SU-DHL-6 (cell line): ENCODE data around the gene INVS.
"Not testable (repeated sequence)": the region's sequence is repeated elsewhere in the genome, so short reads cannot be mapped to it uniquely, and the experiment has no call there.

Experiments
- H2AFZ ChIP-seq: fragments of 200-600 bp; sonication (generic); 2 replicates; pipeline ENCODE4 v1.6.1; 2014; ENCODE audit warnings: low read depth, mild to moderate bottlenecking, moderate library complexity, mixed read lengths, antibody characterized with exemption, low read length; ENCODE audit not compliant: severe bottlenecking
- H3F3A ChIP-seq: fragments of 200-600 bp; shearing (Covaris generic); 2 replicates; pipeline ENCODE4 v1.6.0; 2016; ENCODE audit warnings: antibody characterized with exemption, mild to moderate bottlenecking; ENCODE audit not compliant: insufficient read depth
- H3K27ac ChIP-seq: fragments of 200-600 bp; sonication (generic); 2 replicates; pipeline ENCODE4 v1.5.1; 2016; ENCODE audit warnings: low read depth, mild to moderate bottlenecking, low read length, moderate library complexity, mixed read lengths
- H3K27me3 ChIP-seq: fragments of 200-600 bp; sonication (generic), shearing (Covaris generic); 2 replicates; pipeline ENCODE4 v1.6.0; 2014; ENCODE audit warnings: mild to moderate bottlenecking, low read length
- H3K36me3 ChIP-seq: fragments of 200-600 bp; sonication (generic); 2 replicates; pipeline ENCODE4 v1.6.1; 2014; ENCODE audit warnings: mild to moderate bottlenecking, low read length, mixed read lengths
- H3K4me2 ChIP-seq: fragments of 300-600, 200-600 bp; shearing (Covaris generic), sonication (generic); 2 replicates; pipeline ENCODE4 v1.6.0; 2014; ENCODE audit warnings: low read length, low read depth, mild to moderate bottlenecking; ENCODE audit not compliant: poor library complexity, severe bottlenecking
- H3K4me3 ChIP-seq: fragments of 200-600 bp; sonication (generic); 2 replicates; pipeline ENCODE4 v1.5.1; 2014; ENCODE audit warnings: antibody characterized with exemption, low read length, mild to moderate bottlenecking, mixed read lengths; ENCODE audit not compliant: insufficient read depth, poor library complexity, severe bottlenecking
- H3K79me2 ChIP-seq: fragments of 200-600 bp; sonication (generic); 2 replicates; pipeline ENCODE4 v1.6.1; 2014; ENCODE audit warnings: mild to moderate bottlenecking, low read length, moderate library complexity; ENCODE audit not compliant: insufficient read depth
- H3K9ac ChIP-seq: fragments of 200-600 bp; sonication (generic); 2 replicates; pipeline ENCODE4 v1.7.0; 2014; ENCODE audit warnings: mild to moderate bottlenecking, low read length
- H3K9me2 ChIP-seq: fragments of 200-600 bp; sonication (generic); replicated peaks from 2 replicates; pipeline ENCODE4 v1.6.1; 2014; ENCODE audit warnings: low read length; ENCODE audit not compliant: insufficient read depth
- H3K9me3 ChIP-seq: fragments of 200-600 bp; sonication (generic); 2 replicates; pipeline ENCODE4 v1.6.1; 2014; ENCODE audit warnings: low read length, mixed read lengths; ENCODE audit not compliant: insufficient read depth
- H4K20me1 ChIP-seq: fragments of 200-600 bp; sonication (generic); 2 replicates; pipeline ENCODE4 v1.6.1; 2014; ENCODE audit warnings: low read depth, mild to moderate bottlenecking, antibody characterized with exemption, low read length, moderate library complexity, mixed read lengths
- EZH2phosphoT487 ChIP-seq: fragments of 200-600 bp; sonication (generic), shearing (Covaris generic); conservative IDR thresholded peaks from 2 replicates; pipeline ENCODE4 v1.6.1; 2018; ENCODE audit warnings: mild to moderate bottlenecking, antibody characterized with exemption, low read length, moderate library complexity, mixed read lengths
- TF ChIP-seq, protein P1 (sequence below): fragments of 200-600 bp; sonication (generic); IDR thresholded peaks from one replicate; pipeline ENCODE4 v1.5.1; 2017; ENCODE audit warnings: antibody characterized with exemption, mild to moderate bottlenecking, low read length, moderate library complexity; ENCODE audit not compliant: insufficient read depth, poor library complexity, severe bottlenecking

The INVS gene

DNA sequence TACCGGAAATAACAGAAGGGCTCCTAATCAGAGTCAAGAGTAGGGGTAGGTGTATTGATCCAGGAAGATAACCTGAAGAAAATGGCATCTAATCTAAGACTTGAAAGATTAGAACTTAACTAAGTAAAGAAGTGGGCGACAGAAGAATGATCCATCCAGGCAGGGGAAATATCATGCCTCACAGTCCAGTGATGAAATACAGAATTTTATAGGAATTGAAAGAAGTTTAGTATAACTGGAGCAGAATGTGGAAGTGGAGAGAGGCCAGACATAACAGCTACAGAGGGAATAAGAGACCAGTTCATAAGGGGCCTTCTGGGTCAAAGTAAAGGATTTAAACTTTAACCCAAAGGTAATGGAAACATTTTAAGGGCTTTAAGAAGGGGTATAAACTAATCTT is 42.5 kb upstream of the INVS start:
- H3K4me3 ChIP-seq: no peak overlapping the region
- no peak overlapping the region for H3K27ac ChIP-seq
- no peaks in the 10 kb centered on the region for H3K27me3 ChIP-seq
- no peaks in the 10 kb centered on the region for H3K9me2 ChIP-seq
- no peak overlapping the region for H2AFZ ChIP-seq
- no peak overlapping the region for H3K9ac ChIP-seq
- H3K36me3 ChIP-seq: peaks cover 31% of the 10 kb centered on the region
- TF ChIP-seq, protein P1, sequence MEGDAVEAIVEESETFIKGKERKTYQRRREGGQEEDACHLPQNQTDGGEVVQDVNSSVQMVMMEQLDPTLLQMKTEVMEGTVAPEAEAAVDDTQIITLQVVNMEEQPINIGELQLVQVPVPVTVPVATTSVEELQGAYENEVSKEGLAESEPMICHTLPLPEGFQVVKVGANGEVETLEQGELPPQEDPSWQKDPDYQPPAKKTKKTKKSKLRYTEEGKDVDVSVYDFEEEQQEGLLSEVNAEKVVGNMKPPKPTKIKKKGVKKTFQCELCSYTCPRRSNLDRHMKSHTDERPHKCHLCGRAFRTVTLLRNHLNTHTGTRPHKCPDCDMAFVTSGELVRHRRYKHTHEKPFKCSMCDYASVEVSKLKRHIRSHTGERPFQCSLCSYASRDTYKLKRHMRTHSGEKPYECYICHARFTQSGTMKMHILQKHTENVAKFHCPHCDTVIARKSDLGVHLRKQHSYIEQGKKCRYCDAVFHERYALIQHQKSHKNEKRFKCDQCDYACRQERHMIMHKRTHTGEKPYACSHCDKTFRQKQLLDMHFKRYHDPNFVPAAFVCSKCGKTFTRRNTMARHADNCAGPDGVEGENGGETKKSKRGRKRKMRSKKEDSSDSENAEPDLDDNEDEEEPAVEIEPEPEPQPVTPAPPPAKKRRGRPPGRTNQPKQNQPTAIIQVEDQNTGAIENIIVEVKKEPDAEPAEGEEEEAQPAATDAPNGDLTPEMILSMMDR: no peak
- no peak for TF ChIP-seq EZH2phosphoT487
- no peak overlapping the region for H3K4me2 ChIP-seq
- peaks cover 42% of the 10 kb centered on the region for H3K79me2 ChIP-seq
- peaks cover 39% of the 10 kb centered on the region for H3F3A ChIP-seq
- H3K9me3 ChIP-seq: no peaks in the 10 kb centered on the region
- no peaks in the 10 kb centered on the region for H4K20me1 ChIP-seq

DNA sequence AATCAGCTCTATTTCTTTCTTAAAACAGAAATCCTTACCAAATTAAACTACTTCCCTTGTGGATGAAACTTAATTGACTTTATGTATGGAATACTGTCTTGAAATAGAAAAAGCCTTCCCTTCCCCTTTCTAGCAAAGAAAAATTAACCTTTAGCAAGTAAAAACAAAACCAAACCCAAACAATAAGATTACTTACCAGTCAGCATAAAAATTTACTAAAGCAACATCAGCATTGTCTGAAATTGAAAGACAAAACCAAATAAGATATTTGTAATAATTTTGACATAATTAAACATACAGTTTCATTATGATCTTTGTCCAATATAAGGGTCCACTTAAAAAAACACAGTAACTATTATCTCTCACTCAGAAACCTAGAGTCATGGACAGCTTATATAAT is 41.4 kb upstream of the INVS start:
- Histone ChIP-seq H3K9me3 (no peaks in the 10 kb centered on the region), H3F3A (peaks cover 30% of the 10 kb centered on the region), H3K9me2 (no peaks in the 10 kb centered on the region), H3K4me2 (no peak overlapping the region), H3K9ac (no peak overlapping the region), H3K27me3 (no peaks in the 10 kb centered on the region), H3K4me3 (no peak overlapping the region), H4K20me1 (no peaks in the 10 kb centered on the region), H3K27ac (peak overlapping the region; percentile 89), H3K79me2 (peaks cover 51% of the 10 kb centered on the region), H3K36me3 (peaks cover 27% of the 10 kb centered on the region), H2AFZ (no peak overlapping the region)
- TF ChIP-seq, protein P1: no peak
- no peak for TF ChIP-seq EZH2phosphoT487

DNA sequence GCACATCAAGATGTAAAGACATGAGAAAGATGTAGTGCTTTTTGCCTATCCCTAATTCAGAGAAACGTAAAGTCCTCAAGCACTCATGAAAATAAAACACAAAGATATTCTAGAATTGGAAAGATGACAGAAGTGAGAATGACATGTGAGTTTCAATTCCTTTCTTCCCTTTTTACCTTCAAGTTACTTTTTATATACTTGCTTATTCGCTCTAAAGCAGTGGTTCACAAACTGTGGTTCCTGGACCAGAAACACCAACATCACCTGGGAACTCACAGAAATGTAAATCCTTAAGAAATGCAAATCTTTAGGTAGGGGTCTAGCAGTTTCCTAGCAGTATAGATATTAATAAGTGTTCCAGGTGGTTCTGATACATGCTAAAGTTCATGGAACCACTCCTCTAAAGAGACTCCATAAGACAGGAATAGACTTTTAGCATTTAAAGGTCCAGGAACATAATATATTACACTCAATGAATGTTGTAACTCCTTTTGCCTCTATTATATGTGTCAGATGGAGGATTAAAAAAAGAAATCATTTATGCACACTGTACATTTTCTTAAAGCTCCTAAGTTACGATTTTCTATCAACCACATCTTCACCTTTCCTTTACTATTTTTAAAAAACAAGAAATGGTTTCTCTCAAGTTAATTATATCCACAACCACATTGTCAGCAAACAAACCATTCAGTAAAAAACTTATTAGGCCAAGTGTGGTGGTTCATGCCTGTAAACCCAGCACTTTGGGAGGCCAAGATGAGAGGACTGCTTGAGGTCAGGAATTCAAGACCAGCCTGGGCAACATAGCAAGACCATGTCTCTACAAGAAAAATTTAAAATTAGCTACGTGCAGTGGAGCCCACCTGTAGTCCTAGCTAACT is 40.1 kb upstream of the INVS start:
- H3K27me3 ChIP-seq: no peaks in the 10 kb centered on the region
- TF ChIP-seq, protein P1: no peak
- TF ChIP-seq EZH2phosphoT487: no peak
- H4K20me1 ChIP-seq: no peaks in the 10 kb centered on the region
- H3K4me2 ChIP-seq: peak overlapping the region; percentile 49
- H3K9ac ChIP-seq: peak overlapping the region; percentile 23; the same call in 1 of the 2 replicates
- H2AFZ ChIP-seq: no peak overlapping the region
- peak overlapping the region; percentile 22 for H3K4me3 ChIP-seq
- H3F3A ChIP-seq: peaks cover 29% of the 10 kb centered on the region
- peaks cover 27% of the 10 kb centered on the region for H3K36me3 ChIP-seq
- H3K79me2 ChIP-seq: peaks cover 58% of the 10 kb centered on the region
- H3K9me3 ChIP-seq: no peaks in the 10 kb centered on the region
- H3K27ac ChIP-seq: peak overlapping the region; percentile 89
- H3K9me2 ChIP-seq: no peaks in the 10 kb centered on the region

DNA sequence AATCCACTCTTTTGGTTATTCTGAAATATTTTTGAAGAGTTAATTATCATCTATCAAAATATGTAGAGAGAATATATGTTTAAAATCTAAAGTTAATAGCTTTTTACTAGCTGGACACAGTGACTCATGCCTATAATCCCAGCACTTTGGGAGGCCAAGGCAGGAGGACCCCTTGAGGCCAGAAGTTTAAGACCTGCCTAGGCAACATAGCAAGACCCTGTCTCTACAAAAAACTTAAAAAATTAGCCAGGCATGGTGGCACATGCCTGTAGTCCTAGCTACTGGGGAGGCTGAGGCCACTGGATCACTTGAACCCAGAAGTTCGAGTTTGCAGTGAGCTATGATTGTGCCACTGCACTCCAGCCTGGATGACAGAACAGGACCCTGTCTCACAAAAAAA is 36.4 kb upstream of the INVS start:
- not testable (repeated sequence) for H3K9ac ChIP-seq, H3K27me3 ChIP-seq, H3K4me3 ChIP-seq, H2AFZ ChIP-seq, H3K9me2 ChIP-seq, H3K9me3 ChIP-seq, H3K27ac ChIP-seq, H3K4me2 ChIP-seq, H4K20me1 ChIP-seq
- Histone ChIP-seq H3F3A (peaks cover 36% of the 10 kb centered on the region), H3K79me2 (peaks cover 73% of the 10 kb centered on the region), H3K36me3 (peaks cover 21% of the 10 kb centered on the region)
